Activated T-cell treated with anti-CD3 and anti-CD28 coated beads, Interleukin-2, amount 50 U/mL, for 4 hours (primary cell): ENCODE measurements around the gene NMNAT3. TPM values are rescaled to one million over a fixed set of nuclear protein-coding genes. Genes with fewer than 3 reads are reported as not detected.

ENCODE experiments used
- ATAC-seq, 2 donors: fragments of 200-7000 bp; cut with Tn5 transposase; one replicate each; pipeline ENCODE4 v1.10.0; 2021
- DNase-seq: peaks from one replicate; pipeline ENCODE4 v3.0.0-alpha.2; 2020
- H3K27me3 Mint-ChIP-seq: one replicate; pipeline ENCODE4 v1.8.0; 2021; ENCODE audit warnings: low read depth, mixed read lengths
- H3K36me3 Mint-ChIP-seq: one replicate; pipeline ENCODE4 v1.8.0; 2022; ENCODE audit warnings: mixed read lengths; ENCODE audit not compliant: insufficient read depth
- H3K4me1 Mint-ChIP-seq: one replicate; pipeline ENCODE4 v1.8.0; 2021; ENCODE audit warnings: low read depth, mixed read lengths
- H3K4me3 Mint-ChIP-seq: one replicate; pipeline ENCODE4 v1.8.0; 2021; ENCODE audit warnings: mild to moderate bottlenecking, moderate library complexity, mixed read lengths
- H3K9me3 Mint-ChIP-seq: one replicate; pipeline ENCODE4 v1.8.0; 2021; ENCODE audit warnings: mixed read lengths
- total RNA-seq, 3 donors: library from RNA; stranded (reverse); gene quantifications; one replicate each; pipeline ENCODE4 v1.2.1, GENCODE V29; 2021

NMNAT3 gene
- total RNA-seq, 3 donors from 2014 or later: 2.3 to 2.7 (median 2.3) TPM

DNA sequence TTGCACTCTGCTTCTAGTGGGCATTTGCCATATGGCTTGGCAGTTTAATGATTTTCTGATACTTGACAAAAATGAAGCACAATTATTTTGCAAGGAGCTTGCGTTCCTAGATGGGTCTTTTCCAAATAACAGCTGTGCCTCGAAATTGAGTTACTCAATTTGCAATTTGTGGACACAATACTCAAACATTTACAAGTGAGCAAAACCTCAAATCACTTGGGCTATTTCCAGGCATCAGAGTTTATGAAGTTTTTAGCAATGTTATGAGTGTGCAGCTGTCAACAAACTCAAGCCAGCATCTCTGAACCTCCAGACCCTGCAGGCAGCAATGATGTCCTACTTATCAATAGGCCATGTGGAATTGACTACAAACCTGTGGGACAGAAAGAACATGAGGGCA, 41.3 kb downstream of the NMNAT3 start:
- H3K36me3 Mint-ChIP-seq: peaks cover 7% of the 10 kb centered on the region
- H3K4me1 Mint-ChIP-seq: no peaks in the 10 kb centered on the region
- ATAC-seq: no peak
- no peak overlapping the region for H3K4me3 Mint-ChIP-seq
- no peaks in the 10 kb centered on the region for H3K9me3 Mint-ChIP-seq
- no peak for DNase-seq
- no peaks in the 10 kb centered on the region for H3K27me3 Mint-ChIP-seq

DNA sequence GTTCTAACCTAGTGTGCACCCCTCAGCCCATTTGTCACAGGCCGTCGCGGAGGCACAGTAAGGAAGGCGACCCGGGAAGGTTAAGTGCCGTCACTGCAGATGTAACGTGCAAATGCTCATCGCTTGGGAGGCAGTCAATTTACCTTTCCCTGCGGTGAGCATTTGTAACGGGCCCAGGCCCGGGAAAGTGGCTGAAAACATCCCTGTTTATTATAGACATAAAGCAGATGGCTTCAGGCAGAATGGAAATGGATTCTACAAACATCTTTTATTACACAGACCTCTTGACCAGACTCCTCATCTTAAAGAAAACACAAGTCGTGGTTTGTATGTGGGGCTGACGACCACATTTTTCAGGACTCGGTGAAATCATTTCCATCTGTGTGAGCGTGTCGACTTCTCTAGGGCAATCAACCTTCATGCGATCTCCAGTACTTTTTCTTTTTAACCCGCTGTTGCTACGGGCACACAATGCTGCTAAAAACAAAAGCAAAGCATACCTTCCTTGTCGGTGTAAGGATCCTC, 43.6 kb downstream of the NMNAT3 start:
- ATAC-seq (no peak), DNase-seq (no peak)
- no peaks in the 10 kb centered on the region for H3K9me3 Mint-ChIP-seq
- H3K4me1 Mint-ChIP-seq: no peaks in the 10 kb centered on the region
- H3K36me3 Mint-ChIP-seq: peaks cover 7% of the 10 kb centered on the region
- H3K4me3 Mint-ChIP-seq: no peak overlapping the region
- H3K27me3 Mint-ChIP-seq: no peaks in the 10 kb centered on the region

DNA sequence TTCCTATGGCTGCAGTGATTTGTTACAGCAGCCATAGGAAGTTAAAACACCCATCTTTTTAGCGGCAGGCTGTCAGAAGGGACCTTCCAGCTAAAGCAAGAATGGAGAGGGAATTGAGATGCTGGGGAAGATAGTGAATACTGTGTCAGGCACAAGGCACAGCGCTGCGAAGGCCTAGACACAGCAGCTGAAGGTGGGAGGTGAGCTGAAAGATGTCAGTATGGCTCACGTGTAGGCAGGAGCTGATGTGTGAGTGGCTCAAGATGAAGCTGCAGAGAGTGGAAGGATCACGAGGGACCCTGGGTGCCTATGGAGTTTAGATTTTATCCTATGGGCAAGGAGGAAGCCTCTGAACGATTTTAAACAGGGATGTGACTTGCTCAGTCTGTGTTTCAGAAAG, 44.3 kb downstream of the NMNAT3 start:
- no peak for ATAC-seq
- H3K27me3 Mint-ChIP-seq: no peaks in the 10 kb centered on the region

DNA sequence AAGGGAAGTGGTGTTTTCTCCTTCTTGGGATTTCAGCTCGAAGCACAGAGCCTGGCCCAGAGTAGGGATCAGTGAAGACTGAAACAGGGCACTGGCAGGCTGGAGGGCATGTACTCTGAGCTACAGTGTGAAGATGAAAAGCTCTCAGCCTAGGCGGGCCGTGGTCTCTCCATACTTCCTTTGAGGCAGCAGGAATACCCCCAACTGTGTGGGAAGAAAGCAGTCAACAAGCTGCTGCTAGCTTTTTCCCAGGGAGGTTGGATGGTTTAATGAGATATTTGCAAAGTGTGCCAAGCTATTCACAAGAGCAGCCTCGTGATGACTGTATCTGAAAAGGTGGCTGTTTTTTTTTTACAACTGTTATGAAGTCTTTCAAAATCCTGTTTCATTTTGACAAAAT, 47.2 kb downstream of the NMNAT3 start:
- ATAC-seq (no peak), DNase-seq (no peak)
- Mint-ChIP-seq H3K9me3 (no peaks in the 10 kb centered on the region), H3K27me3 (no peaks in the 10 kb centered on the region), H3K36me3 (peaks cover 7% of the 10 kb centered on the region), H3K4me1 (no peaks in the 10 kb centered on the region), H3K4me3 (no peak overlapping the region)

More for the DNA sequence above, 44.3 kb downstream of the NMNAT3 start:
- Mint-ChIP-seq H3K36me3 (peaks cover 7% of the 10 kb centered on the region), H3K9me3 (no peaks in the 10 kb centered on the region), H3K4me3 (no peak overlapping the region), H3K4me1 (no peaks in the 10 kb centered on the region)
- no peak for DNase-seq

DNA sequence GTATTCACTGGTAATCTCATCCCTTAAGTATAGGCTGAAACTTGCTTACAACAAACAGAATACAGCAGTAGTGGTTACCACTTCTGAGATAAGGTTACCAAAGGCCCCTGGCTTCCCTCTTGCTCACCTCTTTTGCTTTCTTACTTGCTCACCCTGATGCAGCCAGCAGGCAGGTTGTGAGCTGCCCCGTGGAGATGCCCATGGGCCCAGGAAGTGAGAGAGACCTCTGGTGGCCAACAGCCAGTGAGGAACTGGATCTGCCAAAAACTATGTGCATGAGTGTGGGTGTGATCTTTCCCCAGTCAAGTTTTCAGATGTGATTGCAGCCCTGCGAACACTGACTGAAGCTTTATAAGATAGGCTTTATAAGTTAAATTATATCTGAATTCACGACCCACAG, 48.7 kb downstream of the NMNAT3 start:
- no peaks in the 10 kb centered on the region for H3K9me3 Mint-ChIP-seq
- peaks cover 3% of the 10 kb centered on the region for H3K36me3 Mint-ChIP-seq
- no peaks in the 10 kb centered on the region for H3K4me1 Mint-ChIP-seq
- DNase-seq (no peak), ATAC-seq (no peak)
- H3K27me3 Mint-ChIP-seq: no peaks in the 10 kb centered on the region
- no peak overlapping the region for H3K4me3 Mint-ChIP-seq

DNA sequence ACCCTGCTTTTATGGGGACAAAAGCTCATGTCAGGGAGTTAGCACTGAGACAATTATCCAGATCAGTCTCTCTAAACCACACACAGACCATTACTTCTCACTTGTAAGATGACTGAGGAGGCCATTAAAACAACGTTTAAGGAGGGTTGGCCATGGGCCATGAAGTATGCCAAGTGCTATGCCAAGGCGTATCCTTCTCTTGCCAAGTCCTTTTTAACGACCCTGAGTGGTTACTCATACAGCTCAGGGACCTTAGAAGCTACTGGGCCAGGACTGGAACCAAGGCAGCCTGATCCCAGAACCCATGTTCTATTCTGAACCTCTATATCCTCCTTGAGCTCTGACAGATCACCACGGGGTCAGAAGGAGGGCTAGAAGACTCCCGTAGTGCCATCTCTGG, 50.0 kb downstream of the NMNAT3 start:
- no peak for DNase-seq
- H3K36me3 Mint-ChIP-seq: no peaks in the 10 kb centered on the region
- no peaks in the 10 kb centered on the region for H3K27me3 Mint-ChIP-seq
- ATAC-seq: no peak
- H3K4me1 Mint-ChIP-seq: no peaks in the 10 kb centered on the region
- H3K4me3 Mint-ChIP-seq: no peak overlapping the region
- no peaks in the 10 kb centered on the region for H3K9me3 Mint-ChIP-seq

DNA sequence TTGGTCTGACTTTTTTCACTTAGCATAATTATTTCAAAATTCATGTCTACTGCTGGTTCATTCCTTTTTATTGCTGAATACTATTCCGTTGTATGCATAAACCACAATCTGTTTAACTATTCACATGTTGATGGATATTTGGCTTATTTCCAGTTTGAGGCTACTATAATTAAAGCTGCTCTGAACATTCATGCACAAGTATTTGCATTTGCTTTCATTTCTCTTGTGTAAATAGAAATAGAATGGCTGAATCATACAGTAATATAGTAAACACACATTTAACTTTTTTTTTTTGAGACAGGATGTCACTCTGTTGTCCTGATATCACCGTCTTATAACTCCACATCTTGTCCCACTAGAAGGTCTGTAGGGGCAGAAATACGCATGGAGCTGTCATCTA, 57.3 kb downstream of the NMNAT3 start:
- Mint-ChIP-seq H3K27me3 (no peaks in the 10 kb centered on the region), H3K36me3 (no peaks in the 10 kb centered on the region), H3K4me1 (no peaks in the 10 kb centered on the region), H3K4me3 (no peak overlapping the region), H3K9me3 (no peaks in the 10 kb centered on the region)
- DNase-seq (no peak), ATAC-seq (no peak)

DNA sequence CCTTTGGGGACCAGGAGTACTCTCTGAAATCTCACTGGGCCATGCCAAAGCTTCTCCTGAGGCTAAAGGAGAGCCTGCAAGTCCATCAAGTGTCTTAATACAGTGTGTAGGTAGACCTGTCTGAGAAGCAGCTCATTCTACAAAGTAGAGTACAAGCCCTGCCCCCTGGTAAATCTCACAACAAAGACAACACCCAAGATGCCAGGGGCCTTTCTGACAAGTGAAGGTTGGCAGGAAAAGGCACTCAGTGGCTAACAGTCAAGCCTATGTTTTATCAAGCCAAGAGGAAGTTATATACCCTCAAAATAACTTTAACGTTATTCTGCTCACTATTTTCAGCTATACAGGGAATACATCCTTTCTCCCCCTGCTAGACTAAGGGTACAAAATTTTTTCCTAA, 58.3 kb downstream of the NMNAT3 start:
- ATAC-seq: no peak
- Mint-ChIP-seq H3K27me3 (no peaks in the 10 kb centered on the region), H3K9me3 (no peaks in the 10 kb centered on the region), H3K4me1 (no peaks in the 10 kb centered on the region), H3K36me3 (no peaks in the 10 kb centered on the region), H3K4me3 (no peak overlapping the region)
- DNase-seq: no peak

DNA sequence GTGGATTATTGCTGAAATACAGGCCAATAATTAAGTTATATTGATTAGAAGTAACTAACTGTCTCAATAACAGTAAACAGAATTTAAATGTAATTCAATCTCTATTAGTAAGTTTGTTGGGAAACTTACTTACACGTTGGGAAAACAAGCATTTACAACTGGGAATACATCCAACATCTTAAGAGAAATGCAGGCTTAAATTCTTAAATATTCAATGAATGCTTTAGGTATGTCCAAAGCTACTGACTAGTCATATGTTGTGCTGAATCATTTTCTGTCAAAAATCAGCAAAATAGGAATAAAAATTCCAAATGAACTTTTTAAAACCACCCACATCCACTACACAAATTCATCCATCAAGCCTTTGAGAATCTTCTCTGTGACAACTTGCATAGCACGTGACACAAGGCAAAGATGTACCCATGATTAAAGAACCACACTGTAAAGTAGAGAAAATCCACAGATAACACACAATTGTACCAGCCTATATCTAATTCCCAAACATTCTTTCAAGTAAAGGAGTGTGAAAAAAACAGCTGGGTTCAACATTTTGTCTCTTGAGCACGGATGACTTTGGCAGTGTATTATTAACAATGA, 60.0 kb downstream of the NMNAT3 start:
- H3K4me3 Mint-ChIP-seq: no peak overlapping the region
- no peaks in the 10 kb centered on the region for H3K36me3 Mint-ChIP-seq
- no peaks in the 10 kb centered on the region for H3K9me3 Mint-ChIP-seq
- no peaks in the 10 kb centered on the region for H3K27me3 Mint-ChIP-seq
- ATAC-seq (no peak), DNase-seq (no peak)
- H3K4me1 Mint-ChIP-seq: no peaks in the 10 kb centered on the region

DNA sequence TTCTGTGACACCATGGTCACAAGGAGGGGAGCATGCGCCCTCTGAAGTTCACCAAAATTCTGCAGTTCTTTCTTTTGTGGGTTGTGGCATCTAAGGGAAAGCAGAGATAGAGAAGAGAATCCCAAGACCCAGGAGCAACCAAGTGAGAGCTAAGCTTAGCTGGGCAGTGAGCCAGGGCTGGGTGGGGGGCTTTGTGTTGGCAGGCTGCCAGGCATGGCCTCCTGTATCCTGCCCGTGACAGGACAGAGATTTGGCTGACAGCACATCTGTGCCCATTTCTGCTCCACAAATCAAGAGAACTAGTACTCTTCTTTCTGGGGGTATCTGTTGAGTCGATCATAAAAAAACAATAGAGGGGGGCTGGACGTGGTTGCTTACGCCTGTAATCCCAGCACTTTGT, 66.2 kb downstream of the NMNAT3 start:
- no peak for ATAC-seq
- H3K9me3 Mint-ChIP-seq: no peaks in the 10 kb centered on the region
- H3K27me3 Mint-ChIP-seq: no peaks in the 10 kb centered on the region
- H3K4me1 Mint-ChIP-seq: no peaks in the 10 kb centered on the region
- H3K4me3 Mint-ChIP-seq: no peak overlapping the region
- DNase-seq: no peak
- H3K36me3 Mint-ChIP-seq: no peaks in the 10 kb centered on the region

DNA sequence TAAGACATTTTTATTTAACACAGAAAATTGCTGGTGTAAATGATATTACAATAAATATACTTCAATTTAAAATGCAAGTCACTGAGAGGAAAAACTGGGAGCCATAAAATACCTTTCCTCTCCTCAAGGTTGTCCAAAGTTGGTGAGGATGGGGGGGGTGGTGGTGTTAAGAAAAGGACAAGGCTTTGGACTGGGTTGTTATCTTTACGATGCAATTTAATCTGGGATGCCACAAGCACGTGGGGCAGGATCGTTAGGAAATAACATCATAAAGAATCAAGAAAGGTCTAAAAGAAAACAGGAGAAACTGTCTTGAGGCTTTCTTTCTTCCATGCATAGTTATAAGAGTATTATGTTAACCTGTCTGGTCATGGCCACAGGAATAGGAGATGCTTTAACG, 66.9 kb downstream of the NMNAT3 start:
- Mint-ChIP-seq H3K9me3 (no peaks in the 10 kb centered on the region), H3K27me3 (no peaks in the 10 kb centered on the region), H3K4me3 (no peak overlapping the region), H3K4me1 (no peaks in the 10 kb centered on the region), H3K36me3 (no peaks in the 10 kb centered on the region)
- no peak for ATAC-seq
- DNase-seq: no peak

DNA sequence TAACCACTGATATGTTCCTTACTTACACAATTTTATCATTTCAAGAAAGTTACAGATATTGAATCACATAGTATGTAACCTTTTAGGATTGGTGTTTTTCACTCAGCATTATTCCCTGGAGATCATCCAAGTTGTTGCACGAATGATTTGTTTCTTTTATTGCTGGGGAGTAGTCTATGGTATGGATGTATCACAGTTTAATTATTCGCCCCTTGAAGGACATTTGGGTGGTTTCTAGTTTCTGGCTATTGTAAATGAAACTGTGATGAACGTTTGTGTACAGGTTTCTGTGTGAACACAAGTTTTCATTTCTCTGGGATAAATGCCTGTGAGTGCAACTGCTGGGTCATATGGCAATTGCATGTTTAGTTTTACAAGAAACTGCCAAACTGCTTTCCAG, 68.8 kb downstream of the NMNAT3 start:
- H3K4me1 Mint-ChIP-seq: no peaks in the 10 kb centered on the region
- DNase-seq: no peak
- no peak overlapping the region for H3K4me3 Mint-ChIP-seq
- H3K36me3 Mint-ChIP-seq: no peaks in the 10 kb centered on the region
- no peaks in the 10 kb centered on the region for H3K27me3 Mint-ChIP-seq
- no peak for ATAC-seq
- no peaks in the 10 kb centered on the region for H3K9me3 Mint-ChIP-seq

DNA sequence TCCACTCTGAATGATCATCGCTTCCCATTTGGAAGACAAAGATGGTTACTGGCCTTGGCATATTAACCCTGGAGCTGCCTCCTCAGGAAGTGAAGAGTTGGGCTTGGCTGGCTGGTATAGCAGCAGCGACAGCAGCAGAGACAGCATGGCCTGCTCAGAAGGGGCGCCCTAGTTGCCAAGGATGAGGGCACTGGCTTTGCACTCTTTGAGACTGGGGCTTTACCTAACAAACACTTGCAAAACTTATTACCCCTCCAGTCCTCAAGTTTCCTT, 69.7 kb downstream of the NMNAT3 start:
- Mint-ChIP-seq H3K36me3 (no peaks in the 10 kb centered on the region), H3K4me3 (no peak overlapping the region), H3K4me1 (no peaks in the 10 kb centered on the region), H3K27me3 (no peaks in the 10 kb centered on the region), H3K9me3 (no peaks in the 10 kb centered on the region)
- no peak for DNase-seq
- no peak for ATAC-seq

DNA sequence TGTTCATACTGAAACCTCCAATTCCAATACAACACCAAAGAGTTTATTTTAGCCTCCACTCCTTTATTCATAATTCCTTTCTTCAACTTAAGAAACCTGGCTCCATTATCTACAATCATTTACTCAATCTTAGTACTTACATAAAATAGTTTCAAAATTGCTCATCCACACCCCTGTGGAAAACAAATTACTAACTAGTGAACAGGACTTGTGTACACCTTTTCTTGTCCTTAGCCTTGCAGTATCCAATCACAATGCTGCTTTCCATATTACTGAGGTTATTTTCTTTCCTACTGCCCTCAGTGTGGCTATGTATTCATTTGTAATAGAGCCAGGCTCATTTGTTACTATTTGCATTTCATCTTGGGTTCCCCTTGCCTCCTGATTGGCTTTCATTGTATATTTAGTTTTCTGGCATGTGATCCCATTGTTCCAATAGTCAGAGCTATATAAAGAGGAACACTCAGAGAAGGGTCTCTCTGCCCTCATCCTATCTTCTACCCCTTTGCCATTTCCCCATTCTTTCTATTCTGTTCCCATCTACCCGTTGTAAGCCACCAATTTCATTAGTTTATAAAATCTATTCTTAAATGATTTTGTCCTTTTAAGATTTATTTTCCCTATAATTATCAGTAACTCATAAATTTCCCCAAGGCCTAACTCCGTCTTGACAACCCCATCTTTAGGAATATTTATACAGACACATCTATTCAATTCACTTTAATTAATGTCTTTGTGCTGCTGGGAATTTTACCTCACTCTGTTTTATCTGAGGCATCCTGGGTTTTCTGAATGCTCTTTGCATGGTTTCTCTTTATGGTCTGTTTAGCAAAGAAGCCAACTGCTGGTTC, 70.3 kb downstream of the NMNAT3 start:
- no peak overlapping the region for H3K4me3 Mint-ChIP-seq
- no peaks in the 10 kb centered on the region for H3K27me3 Mint-ChIP-seq
- no peaks in the 10 kb centered on the region for H3K36me3 Mint-ChIP-seq
- H3K9me3 Mint-ChIP-seq: no peaks in the 10 kb centered on the region
- ATAC-seq: no peak
- DNase-seq: no peak
- H3K4me1 Mint-ChIP-seq: no peaks in the 10 kb centered on the region

DNA sequence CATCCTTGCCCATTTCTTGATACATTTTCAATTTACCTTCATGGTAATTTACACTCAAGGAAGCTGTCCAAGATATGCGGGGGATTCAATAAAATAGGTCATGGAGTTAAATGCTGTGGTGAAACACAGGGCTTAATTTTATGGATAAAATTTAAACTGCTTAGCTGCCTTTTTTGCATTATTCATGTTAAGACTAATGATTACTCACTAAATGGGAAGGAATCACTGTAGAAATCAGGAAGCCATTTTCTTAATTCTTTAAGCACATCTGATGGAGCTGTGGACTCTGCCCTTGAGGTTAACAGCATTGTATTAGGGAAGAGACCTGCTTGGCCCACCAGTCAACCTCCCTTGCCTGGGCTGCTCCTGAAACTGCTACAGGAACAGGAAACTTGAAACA, 75.8 kb downstream of the NMNAT3 start:
- Mint-ChIP-seq H3K27me3 (no peaks in the 10 kb centered on the region), H3K4me1 (no peaks in the 10 kb centered on the region), H3K9me3 (no peaks in the 10 kb centered on the region), H3K36me3 (no peaks in the 10 kb centered on the region), H3K4me3 (no peak overlapping the region)
- DNase-seq (no peak), ATAC-seq (no peak)
